Measurements from ENCODE around the gene FYB1. TPM values are rescaled to one million over a fixed set of nuclear protein-coding genes. Genes with fewer than 3 reads are reported as not detected.
"Not testable (repeated sequence)": the region's sequence is repeated elsewhere in the genome, so short reads cannot be mapped to it uniquely, and the experiment has no call there.

Gene FYB1
- total and polyA plus RNA-seq, 2 of the 8 experiments (the other 6 are each of a cell fraction or from before 2014, with no cell fraction given), result not detected

DNA sequence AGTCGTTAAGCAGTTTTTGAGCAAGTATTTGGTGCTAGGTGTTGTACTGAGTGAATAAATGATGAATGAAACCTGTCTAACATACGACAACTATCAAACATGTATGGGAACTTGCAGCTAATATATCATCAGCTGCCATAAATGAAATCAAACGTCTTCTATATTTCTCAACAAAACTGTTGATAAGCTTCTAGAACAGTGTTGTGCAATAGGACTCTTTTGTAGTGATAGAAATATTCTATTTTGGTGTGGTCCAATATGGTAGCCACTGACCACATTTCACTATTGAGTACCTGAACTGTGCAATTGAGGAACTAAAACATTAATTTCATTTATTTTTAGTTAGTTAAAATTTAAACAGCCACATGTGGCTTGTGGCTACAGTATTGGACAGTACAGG, 16.3 kb upstream of the FYB1 start (continued):
- no peak for TF ChIP-seq CHD1 (IDR thresholded peaks at IDR 0.05; ENCODE audit: low read depth, low read length)
- TF ChIP-seq SIN3A (conservative IDR thresholded peaks at IDR 0.05 in 1 of 2, IDR thresholded peaks at IDR 0.05 in 1 of 2; ENCODE audit: low read depth in 1 of 2, low read length in 2 of 2), result no peak

DNA sequence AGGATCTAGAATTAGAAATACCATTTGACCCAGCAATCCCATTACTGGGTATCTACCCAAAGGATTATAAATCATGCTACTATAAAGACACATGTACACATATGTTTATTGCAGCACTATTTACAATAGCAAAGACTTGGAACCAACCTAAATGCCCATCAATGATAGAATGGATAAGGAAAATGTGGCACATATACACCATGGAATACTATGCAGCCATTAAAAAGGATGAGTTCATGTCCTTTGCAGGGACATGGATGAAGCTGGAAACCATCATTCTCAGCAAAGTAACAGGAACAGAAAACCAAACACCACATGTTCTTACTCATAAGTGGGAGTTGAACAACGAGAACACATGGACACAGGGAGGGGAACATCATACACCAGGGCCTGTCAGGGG, 15.1 kb upstream of the FYB1 start:
- H4K20me1 ChIP-seq (replicated peaks in 1 of 2; ENCODE audit: control insufficient read depth in 1 of 2, insufficient read depth in 2 of 2, low read length in 2 of 2); H4K5ac ChIP-seq (ENCODE audit: insufficient read length, low read depth, low read length); H2BK5ac ChIP-seq (ENCODE audit: low read depth, low read length); H3K27me3 ChIP-seq (replicated peaks in 1 of 4; ENCODE audit: control insufficient read depth in 3 of 4, extremely low read depth in 1 of 4, insufficient read depth in 3 of 4, low read length in 3 of 4); H4K8ac ChIP-seq (ENCODE audit: extremely low read depth, insufficient read depth, low read length); H2AK5ac ChIP-seq (ENCODE audit: low read depth, low read length); H3K4me1 ChIP-seq (replicated peaks in 1 of 4; ENCODE audit: control insufficient read depth in 3 of 4, insufficient read depth in 4 of 4, low read length in 3 of 4); H3K27ac ChIP-seq (ENCODE audit: low read depth, low read length); FAIRE-seq; H2BK120ac ChIP-seq (replicated peaks; ENCODE audit: low read depth, low read length); H3K4me2 ChIP-seq (ENCODE audit: insufficient read depth in 1 of 2, low read depth in 2 of 2, low read length in 2 of 2); H3K4ac ChIP-seq (replicated peaks; ENCODE audit: insufficient read length, low read depth, low read length); H3K14ac ChIP-seq (ENCODE audit: insufficient read length); H2BK20ac ChIP-seq (ENCODE audit: low read length); H3K79me2 ChIP-seq (ENCODE audit: control insufficient read depth in 1 of 2, insufficient read depth in 2 of 2, low read length in 2 of 2); H3K36me3 ChIP-seq (ENCODE audit: control insufficient read depth in 2 of 4, insufficient read depth in 4 of 4, low read length in 3 of 4); POLR2A ChIA-PET (ENCODE audit: partially characterized antibody); H3K79me1 ChIP-seq (ENCODE audit: low read depth, low read length); H2BK12ac ChIP-seq (ENCODE audit: low read depth, low read length); H2BK15ac ChIP-seq (ENCODE audit: low read length); H2AFZ ChIP-seq (ENCODE audit: low read length); H3K56ac ChIP-seq (replicated peaks; ENCODE audit: insufficient read length, low read depth, low read length); H3K23me2 ChIP-seq (ENCODE audit: low read depth, low read length); H3K23ac ChIP-seq (ENCODE audit: insufficient read length); H3K9me3 ChIP-seq (ENCODE audit: insufficient read depth in 2 of 2, low read depth in 1 of 2, low read length in 1 of 2); H3K18ac ChIP-seq (ENCODE audit: extremely low read depth, low read length); H3K9ac ChIP-seq (replicated peaks in 1 of 4; ENCODE audit: extremely low read depth in 1 of 4, low read depth in 3 of 4, low read length in 3 of 4); DNase-seq (ENCODE audit: low read depth in 1 of 2, low spot score in 2 of 2); H3K4me3 ChIP-seq (ENCODE audit: extremely low read depth in 1 of 4, insufficient read depth in 2 of 4, low read depth in 3 of 4, low read length in 4 of 4); H4K91ac ChIP-seq (replicated peaks; ENCODE audit: insufficient read length, low read length): not testable (repeated sequence)
- CTCF ChIA-PET (ENCODE audit: partially characterized antibody), result interaction anchor here (0.7 to 2.0 kb wide), 2 partner anchors 17 to 60 kb away, joined by 3 to 9 read pairs; no protein-coding TSS in a partner anchor
- WGBS, 2 experiments (ENCODE audit: extremely low coverage in 1 of 2, insufficient coverage in 1 of 2, insufficient read length in 1 of 2, insufficient replicate concordance in 2 of 2, low coverage in 1 of 2, low lambda C conversion rate in 2 of 2, missing lambda C conversion rate in 1 of 2), result 88% methylated on average over 1 of the region's 1 CpG; no CpG with 5 or more reads in 1 of the 2 experiments

All from H1 (cell line).